Activated gamma-delta T cell (primary cell): ENCODE data around the gene KLHL29.

Experiments
- DNase-seq: peaks from one replicate; lab custom pipeline; 2025; lab: John Stamatoyannopoulos, UW

KLHL29 gene

DNA sequence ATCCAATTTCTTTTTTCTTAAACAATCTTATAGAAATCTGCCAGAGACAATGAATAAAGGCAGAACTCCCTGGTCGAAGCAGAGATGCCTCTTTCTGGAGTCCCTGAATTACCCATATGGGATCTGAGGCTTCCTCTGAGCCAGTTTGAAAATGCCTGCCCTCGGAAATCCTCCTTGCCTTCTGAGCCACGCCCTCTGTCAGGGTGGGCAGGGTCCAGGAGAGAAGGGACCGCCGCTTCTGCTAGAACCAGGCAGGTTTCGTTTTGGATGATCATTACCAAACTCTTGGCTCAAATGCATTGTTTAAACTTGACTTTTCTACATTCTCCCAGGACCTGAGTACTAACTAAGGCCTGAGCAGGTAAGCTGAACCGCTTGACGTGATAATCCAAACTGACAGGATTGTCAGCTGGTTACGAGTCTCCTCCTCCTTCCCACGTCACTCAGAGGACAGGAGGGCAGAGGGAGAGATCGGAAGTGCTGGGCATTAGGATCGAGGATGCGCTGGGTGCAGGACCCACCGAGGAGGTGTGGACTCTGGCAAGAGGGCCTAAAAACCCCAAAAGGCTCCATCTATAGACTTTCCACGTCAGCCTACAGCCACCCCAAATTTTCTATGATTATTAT lies 128.4 kb downstream of the KLHL29 start:
- no peak for DNase-seq

DNA sequence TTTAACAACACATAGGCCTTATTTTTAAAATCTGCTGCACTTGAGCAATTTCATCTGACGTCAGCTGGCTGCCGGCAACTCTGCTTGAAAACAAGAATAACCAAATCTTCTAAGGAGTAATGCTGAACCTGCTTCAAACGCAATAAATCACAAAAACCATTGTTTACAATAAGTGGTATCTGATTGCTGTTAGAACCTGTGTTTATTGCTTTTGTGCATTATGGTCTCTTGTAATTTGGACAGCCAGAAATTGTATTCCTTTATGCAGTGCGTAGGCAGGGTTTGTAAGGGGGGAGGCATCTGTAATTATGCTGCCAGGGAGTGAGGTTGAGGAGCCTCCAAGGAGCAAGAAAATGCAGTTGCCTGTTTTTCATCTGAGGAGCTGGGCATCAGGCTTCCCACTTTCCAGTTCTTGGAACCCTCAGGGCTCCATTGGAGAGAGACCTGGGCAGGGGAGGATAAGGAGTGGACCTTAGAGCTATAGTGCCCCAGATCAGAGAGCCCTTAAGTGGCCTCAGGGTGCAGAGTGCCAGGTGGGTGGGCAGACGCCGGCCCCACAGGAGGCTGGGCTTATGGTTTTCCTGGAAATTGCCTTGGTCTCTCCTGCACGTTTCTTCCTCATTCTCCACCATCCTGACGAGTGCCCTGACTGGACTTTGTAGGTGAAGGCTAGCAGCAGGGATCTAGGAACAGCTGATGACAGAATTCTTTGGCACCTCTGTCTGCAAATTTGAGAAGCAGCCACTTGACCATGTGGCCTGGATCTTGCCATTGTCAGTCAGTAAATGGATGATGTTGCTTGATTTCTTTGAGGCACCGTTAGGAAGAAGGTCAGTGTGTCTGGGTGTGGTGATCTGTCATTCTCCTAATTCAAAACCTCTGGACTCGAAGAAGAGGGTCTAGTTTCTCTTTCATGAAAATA lies 129.2 kb downstream of the KLHL29 start:
- no peak for DNase-seq

DNA sequence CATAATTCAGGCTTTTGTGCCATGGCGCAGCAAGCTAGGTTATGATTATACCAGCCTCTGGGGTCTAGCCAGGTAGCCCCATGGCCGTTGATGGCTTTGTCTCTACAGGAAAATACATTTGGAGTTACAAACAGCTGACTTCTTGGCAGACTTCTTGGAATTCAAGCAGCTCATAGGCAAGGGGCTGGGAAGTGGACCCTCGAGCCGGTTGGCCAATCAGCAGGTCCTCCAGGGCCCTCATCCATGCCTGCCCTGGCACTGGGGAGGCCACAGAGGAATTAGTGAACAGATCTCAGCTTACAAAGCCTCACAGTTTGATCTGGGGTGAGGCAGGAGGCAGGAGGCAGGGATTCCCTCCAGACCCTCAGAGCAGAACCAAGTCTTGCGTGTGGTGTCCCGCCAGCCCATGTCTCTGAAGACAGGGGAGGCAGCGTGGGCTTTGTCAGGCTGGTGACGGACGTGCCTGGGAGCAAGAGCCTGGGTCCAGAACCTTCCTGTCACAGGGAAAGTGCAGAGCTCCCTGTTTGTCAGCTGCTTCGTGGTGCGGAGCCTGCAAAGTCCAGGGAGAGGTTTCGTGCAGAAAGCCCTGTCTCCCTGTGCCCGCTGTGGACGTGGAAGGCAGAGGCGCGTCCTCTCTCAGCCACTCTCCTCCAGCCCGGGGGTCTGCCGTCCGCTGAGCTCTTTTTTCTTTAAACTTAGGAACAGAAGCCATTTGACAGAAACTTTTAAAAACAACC lies 131.7 kb downstream of the KLHL29 start:
- DNase-seq: no peak

DNA sequence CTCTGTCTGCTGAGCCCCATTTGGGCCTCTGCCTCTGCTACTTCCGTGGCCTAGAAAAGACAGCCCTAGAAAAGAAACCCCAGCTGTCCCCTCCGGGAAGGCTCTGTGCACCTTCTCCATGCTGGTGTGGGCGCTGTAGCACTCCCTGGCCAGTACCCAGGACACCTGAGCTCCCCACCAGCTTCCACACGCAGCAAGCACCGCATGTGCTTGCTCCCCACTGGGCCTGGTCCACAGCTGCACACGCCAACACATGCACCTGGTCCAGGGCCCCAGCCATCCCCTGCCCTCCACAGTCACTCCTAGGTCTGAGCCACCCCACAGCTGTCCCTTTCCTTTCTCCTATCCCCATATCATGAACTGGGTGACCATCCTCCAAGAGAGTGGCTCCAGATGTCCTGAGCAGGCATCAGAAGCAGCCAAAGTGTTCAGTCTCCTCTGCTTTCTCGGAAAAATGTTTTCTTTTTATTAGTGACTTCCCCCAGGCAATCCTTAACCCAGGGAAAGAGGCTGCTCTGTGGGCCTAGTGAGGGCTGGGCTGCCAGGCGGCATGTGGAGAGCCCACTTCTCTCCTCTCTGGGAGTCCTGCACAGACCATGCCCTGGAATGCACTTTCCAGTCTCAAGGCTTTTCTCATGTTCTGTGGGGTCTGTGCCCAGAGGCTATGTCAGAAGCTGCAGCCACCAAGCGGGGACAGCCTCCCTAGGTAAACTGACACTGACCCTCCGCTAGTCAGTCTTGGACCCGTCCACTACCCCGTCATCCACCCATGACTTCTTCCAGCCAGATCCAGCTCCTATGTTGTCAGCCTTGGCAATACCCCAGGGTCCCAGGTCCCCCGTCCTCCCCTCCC lies 133.7 kb downstream of the KLHL29 start:
- no peak for DNase-seq

DNA sequence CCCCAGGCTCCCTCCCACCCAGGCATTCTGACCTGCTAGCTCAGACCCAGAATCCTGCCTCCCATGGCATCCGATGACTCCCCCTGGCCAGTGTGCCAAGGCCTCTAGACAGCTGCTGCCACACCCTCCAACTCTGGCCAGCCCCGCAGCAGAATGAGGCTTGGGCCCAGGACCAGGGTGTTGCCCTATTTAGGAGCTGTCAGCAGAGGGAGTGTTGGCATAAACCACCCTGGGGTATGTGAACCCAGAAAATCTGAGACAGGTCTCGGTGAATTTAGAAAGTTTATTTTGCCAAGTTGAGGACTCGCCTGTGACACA lies 134.3 kb downstream of the KLHL29 start:
- DNase-seq: no peak

DNA sequence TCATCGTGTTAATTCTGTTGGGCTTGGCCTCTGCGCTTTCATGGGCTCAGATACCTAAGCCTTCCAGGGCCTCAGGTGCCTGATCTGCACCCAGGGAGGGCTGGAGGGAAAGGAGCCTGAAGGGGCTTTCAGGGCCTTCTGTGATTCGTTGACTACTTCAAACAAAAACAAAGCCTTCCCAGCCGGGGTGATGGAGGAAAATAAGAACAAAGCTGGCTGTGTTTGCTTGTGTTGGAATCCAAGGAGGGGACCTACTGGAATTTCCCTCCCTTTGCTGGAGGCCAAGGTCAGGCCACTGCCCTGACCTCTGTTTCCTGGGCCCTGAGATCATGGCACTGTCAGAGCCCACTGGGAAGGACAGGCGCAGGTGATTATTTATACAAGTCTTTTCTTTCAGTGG lies 135.3 kb downstream of the KLHL29 start:
- no peak for DNase-seq

DNA sequence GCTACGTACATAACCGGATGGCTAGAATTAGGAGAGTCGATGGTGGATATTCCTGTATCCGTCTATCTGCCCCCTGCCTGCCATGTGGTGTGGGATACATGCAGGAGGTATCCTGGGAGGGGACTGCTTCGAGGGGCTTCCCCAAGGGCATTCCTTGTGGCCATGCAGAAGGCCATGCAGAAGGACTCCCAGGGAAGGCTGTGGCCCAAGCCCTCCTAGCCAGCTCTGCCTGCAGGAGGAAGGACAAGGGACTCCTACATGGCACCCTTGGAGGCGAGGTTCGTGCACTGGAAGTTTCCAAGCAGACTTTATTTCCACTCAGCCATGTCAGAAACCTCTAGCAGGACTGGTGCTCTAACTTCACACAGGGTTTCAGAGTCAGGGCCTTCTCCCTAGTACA lies 136.1 kb downstream of the KLHL29 start:
- DNase-seq: no peak

DNA sequence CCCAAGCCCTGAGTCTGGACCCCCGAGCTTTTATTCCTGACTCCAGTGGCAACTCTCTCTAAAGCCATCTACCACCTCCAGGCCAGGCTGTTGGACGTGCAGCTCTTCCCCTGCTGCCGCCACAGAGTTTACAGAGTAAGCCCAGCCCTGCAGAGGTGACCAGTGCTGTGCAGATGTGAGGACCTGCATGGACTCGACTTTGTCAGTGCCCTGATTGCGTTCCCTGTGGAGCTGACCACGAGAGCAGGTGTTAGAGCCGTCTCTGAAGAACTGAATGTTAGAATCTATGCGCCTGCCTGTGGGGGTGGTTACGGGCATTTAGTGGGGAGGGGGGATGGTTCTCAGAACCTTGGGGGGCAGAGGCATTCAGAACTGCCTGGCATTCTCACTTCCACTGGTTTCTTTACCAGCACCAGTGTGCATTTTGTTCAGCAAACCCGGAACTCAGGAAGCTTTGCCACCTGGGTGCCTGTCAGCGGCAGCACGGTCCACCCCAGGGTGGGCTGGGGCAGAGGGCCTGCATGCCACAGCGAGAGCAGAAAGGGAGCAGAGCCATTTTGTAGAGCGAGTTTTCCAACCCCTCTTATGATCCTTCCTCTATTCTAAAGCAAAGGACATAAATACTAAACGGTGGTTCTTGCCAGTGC lies 137.9 kb downstream of the KLHL29 start:
- no peak for DNase-seq

DNA sequence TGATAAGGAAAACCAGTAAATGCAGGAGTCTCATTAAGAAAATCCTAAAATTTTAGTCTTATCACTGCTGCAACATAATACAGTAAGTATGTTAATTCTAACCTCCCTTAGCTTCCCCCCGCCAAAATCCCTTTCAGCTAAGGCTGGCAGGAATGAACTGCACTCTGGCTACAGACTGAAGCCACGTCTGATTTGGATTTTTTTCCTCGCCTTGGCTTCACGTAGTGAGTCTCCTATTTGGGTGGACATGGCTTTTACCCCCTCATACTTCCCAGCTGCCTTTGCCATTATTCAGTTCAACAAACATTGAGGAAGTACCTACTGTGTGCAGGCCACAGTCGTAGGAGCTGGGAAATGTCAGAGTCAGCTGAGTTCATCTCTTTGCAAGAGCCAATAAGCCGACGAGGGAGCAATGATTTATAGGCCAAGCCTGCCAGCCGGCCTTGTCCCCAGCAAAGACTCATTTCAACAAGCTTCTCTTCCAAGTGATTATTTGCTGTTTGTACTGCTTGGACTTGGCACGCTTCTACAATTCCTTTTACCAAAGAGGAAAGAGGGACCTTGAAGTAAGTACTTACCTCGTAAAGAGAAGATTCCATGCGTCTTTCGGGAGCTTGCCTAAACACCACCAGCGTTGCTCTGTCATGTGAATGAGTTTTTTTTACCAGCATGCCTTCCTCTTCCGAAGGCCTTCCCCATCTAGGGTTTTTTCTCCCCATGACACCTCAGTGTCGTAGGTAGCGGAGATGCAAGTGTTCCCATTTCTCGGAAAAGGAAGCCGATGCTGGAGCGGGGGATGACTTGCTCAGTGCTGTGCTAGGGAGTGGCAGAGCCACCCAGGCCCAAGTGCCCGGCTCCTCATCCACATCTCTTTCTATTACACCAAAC lies 138.6 kb downstream of the KLHL29 start:
- DNase-seq: no peak

DNA sequence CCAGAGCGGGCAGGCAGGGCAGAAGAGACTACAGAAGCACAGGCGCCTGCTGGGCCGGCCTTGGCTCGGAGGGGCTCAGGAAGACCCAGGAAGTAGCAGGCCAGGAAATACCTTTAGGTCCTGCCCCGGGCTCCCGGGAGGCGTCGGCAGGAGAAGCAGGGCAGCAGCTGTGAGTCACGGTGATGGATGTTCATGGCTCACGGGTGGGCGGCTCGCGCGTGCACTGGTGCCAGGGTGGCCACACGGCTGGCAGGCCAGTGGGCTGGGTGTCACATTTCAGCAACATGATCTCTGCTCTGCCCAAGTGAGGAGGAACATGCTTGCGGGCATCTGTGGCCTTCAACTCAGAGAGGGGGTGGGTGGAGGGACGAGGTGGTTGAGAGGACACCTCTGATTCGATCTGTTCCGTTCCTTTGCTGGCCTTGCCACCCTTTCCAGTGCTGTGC lies 139.3 kb downstream of the KLHL29 start:
- no peak for DNase-seq

DNA sequence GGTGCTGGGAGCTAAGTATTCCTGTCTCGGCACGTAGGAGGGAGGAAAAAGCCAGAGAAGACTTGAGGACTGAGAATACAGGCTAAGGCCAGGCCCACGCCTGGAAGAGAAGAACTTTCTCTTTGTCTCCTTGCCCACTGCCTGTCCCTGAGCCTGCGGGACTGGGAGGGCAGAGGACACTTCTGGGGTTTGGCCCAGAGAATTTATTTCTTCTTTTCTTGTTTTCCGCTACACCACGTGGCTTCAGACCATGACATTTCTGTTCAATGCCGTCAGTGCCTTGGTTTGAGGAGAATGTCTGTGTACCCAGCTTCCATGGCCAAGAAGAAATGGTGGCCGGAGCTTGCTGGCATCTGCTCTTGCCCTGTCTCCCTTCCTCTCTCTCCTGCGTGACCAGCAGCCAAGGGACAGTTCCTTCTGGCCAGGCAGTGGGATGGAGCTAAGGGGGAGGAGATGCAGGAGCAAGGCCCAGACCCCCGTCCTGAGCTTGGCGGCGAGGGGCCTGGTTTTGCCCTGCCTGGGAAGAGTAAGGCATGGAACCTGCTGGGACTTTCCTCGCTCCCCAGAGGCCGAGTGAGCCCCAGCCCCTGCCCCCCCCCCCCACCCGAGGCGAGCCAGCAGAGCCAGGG lies 140.3 kb downstream of the KLHL29 start:
- DNase-seq: no peak

DNA sequence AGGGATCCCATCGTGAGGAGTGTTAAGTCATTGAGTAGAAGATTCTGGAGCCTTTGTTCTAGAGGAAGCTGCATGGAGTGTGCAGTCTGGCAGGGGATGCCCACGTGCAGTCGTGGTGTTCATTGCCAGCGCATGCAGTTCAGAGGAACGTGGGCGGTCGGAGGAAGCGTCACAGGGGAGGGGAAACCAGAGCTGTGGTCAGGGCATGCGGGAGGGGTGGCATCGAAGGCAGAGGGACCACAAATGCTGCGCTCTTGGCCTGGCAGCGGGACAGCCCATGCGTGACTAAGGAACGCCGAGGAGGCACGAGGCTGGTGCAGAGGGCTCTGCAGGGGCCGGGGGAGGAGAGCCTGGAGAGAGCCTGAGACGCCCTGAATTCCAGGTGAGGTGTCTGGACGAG lies 141.1 kb downstream of the KLHL29 start:
- no peak for DNase-seq

DNA sequence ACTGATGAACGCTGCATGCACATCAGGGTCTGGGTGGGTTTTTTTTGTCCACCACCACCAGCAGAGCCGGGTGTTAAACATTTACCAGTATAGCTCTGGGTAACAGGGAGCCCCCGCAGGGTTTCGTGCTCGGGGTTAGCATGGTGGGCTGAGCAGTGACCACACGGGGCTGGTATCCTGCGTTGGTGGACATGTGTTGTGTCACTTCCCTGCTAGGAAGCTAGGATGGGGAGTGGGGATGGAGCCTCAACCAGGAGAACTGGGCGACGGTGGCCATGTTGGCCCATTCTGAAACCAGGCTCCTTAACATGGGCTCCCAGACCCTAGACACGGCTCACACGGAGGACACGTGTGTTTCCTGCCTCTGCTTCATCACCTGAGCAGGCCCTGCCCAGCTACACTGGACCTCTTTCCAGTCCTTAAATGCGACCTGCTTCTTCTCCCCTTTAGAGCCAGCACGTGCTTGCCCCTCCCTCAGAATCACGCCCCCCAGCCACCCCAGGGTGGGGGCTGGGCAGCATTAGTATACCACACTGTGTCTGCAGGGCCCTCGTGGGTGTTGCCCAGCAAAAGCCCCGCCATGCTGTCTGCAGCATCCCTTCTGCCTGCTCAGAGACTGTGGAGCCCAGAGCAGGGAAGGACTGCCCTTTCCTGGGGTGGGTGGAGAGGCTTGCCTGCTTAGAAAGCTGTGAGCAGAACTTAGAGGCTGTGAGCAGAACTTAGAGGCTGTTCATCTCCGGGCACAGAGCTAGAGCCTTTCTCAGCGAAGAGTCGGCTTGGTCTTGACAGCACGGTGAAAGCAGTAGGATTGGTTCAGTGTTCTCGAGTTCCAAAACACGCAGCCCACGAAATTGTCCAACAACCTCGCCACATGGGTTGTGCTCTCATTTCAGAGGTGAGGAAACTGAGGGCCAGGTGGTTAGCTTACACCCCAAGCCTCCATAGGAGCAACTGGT lies 142.1 kb downstream of the KLHL29 start:
- DNase-seq: no peak

DNA sequence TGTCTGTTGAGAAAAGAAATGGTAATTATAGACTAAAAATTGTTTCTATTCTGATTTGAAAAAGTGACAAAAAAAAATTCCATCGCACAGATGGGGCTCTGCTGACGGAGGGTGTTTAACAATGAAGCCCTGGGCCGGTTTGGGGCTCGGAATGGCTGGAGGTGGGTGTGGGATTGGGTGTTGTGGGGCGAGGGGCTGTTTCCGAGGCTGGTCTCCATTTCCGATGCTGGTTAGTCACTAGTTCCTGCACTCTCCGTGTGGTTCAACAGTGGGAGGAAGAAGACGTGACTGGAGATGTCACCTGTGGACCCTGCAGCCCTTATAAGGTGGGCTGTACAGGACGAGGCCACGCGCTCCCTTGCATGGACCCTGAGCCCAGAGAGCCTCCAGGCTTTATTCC lies 143.2 kb downstream of the KLHL29 start:
- no peak for DNase-seq

DNA sequence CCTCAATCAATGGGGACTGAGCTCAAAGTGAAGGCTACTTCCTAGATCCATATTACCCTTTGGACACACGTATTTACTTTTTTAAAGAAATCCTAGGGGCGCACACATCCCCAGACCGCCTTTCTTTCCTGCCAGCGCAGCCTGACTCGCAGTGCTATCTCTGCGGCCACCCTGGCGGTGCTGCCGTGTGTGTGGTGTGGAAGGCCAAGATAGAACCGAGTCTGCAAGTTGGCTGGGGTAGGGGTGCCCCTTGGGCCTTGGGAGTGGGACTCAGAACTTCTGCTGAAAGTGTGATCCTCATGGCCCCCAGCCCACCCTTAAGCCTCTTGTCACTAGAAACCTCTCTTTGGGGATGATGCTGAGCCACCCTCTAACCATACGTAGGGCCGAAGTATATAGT lies 143.7 kb downstream of the KLHL29 start:
- DNase-seq: no peak

DNA sequence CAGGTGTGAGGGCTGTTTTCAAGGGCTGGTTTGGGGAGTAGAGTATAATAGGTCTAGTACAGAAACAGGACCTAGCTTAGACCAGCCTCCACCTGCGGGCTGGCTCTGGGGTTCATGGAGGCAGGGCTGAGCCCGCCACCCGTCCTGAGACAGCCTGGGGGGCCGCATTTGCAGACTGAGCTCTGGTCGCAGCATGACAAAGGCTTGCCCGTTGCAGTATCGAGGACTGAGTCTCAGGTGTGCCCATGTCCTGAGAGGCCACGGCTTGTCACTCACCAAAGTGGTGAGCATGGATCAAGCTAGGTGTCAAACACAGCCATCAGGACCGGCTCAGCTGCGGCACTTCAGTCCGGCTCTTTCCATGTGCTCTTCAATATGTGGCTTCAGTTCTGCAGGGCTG lies 144.7 kb downstream of the KLHL29 start:
- no peak for DNase-seq

DNA sequence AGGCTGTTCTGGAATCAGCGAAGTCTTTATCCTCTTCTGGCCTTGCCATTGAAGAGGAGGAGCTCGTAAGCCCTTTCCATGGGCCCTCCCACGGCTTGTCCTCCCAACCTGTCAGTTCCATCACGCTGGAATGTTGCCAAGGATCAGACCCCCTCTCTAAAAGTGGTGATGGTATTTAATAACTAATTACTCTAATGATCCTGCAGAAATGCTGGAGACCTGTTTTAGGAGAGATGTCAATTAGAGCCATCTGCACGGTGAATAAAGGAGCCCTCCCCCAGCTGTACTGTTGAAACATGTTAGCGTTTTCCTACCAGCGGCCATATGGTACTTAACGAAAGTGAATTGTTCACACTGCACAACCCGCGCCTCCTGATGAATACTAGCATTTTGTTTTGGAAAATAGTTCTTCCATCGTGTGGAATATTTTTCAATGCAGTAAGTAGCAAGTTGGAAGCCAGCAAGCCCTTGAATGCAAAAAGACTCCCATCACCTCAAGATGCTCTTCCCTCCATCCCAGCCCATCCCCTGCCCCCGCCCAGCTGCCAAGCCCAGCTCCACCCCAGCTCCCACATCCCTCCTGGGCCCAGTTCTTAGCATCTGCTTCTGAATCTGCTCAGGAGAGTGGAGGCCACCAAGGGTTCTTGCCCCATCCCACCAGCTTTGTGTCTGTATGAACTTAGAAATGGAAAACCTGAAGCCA lies 145.4 kb downstream of the KLHL29 start:
- no peak for DNase-seq

DNA sequence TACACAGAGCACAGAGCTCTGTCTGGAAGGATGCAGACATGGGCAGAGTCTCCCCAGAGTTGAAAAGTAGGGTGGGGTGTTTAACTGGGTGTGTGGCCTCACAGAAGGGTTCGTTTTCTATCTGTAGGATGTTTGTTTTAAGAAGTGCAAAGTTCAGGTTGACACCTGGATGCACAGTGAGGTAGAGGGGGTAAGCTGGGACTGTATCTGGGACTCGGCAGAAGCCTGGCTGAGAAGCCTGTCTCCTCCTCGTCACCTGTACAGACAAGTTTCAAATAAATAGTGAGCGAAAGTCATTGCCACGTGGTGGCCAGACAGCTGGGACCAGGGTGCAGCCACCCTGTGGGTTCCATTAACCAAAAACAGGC lies 145.9 kb downstream of the KLHL29 start:
- DNase-seq: no peak
